ENCODE results near the gene PITPNC1.
"Not testable (repeated sequence)": the region's sequence is repeated elsewhere in the genome, so short reads cannot be mapped to it uniquely, and the experiment has no call there.

Gene PITPNC1

GRCh38 chr17:67369676-67370075 is 7.4 kb upstream of the PITPNC1 start:
- DNase-seq (ENCODE audit: low read depth) = no peak

GRCh38 chr17:67372751-67373150 is 4.3 kb upstream of the PITPNC1 start:
- no peak for DNase-seq (ENCODE audit: low read depth)

GRCh38 chr17:67374329-67375053 is 2.6 kb upstream of the PITPNC1 start:
- DNase-seq (ENCODE audit: low read depth) = no peak

GRCh38 chr17:67375054-67375427 is 2.0 kb upstream of the PITPNC1 start:
- DNase-seq (ENCODE audit: low read depth) = no peak

DNA sequence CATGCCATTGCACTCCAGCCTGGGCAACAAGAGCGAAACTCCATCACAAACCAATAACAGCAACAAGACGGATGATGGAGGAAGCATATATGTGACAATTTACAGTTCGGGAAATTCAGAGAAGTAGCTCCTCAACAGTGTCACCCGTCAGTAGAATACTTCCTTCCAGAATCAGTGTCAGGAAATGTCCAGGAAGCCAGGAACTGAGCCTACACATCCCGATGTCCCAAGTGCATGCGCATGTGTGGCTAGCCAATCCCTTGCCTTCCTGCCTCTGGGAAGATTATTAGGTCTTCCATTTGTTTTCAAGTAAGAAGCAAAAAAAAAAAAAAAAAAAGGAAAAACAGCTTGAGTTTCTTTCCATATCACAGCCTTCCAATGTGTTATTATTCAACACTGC is 1.4 kb upstream of the PITPNC1 start:
- DNase-seq (ENCODE audit: low read depth) = no peak

GRCh38 chr17:67376415-67376736 is 705 bp upstream of the PITPNC1 start:
- no peak for DNase-seq (ENCODE audit: low read depth)

- DNase-seq (ENCODE audit: low read depth) = no peak
These were observed 690 bp downstream of the PITPNC1 start for GRCh38 chr17:67377488-67378453.

DNA sequence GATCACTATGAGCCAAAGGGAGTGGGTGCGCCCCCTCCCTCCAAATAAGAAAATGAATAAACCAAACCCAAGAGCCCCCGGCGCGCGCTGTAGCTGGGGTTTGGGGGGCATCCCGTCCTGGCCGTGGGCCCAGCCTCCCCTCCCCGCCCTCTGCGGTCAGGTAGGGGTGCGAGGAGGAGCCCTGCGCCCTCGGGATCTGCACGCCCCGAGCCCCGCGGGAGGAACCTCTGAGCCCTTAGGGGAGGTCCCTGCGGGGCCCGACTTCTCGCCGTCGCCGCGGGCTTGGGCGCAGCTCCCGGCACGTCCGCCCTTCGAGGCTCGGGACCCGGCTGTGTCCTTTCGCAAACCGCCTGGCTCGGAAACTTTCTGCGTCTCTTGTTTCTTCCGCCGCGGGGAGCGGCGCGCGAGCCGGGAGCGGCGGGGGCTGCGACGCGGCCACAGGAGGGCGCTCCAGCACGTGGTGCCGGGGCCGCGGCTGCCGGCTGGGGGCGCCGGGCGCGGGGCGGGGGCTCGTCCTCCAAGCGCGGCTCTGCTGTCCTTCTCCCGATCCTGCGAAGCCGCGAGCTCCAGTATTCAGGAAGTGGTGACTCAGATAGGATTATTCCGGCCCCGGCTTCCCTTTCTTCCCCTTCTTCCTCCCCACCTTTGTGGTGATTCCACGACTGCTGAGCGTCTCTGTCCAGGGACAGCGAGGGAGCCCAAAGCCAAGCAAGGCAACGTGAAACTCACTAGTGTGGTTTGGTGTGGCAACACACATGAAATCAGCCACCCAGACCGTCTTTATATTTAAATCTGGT is 1.6 kb downstream of the PITPNC1 start:
- DNase-seq (ENCODE audit: low read depth) = no peak

DNA sequence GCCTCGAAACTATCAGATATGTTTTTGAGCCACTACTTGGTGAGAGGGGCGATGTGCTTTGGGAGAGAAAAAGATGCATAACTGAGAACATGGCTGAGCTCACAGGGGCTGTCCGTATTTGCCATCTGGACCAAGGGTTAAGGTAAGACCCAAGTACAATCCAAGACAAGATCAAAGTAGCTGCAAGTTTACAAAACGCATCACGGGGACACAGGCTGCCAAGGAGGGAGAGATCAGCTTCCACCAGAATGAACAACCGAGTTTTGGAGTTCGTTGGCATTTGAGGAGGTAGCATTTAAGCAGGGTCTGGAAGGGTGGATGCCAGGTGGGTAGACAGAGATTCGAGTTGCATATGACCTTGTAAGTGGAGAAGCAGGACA is 2.2 kb downstream of the PITPNC1 start:
- no peak for DNase-seq (ENCODE audit: low read depth)

DNA sequence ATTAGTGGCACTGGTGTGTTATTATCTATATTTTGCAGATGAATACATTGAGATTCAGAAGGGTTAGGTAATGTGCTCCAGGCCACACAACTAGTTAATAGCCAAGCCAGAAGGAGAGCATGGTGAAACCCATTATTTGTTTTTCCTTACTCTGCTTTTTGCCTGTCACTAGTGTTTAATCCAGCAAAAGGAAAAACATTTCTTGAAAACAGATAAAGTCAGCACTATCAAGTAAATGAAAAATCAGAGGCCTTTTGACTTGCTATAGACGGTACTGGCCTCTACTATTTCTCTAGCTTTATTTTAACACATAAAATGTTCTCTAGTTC is 4.8 kb downstream of the PITPNC1 start:
- no peak for DNase-seq (ENCODE audit: low read depth)

GRCh38 chr17:67385122-67385988 is 8.3 kb downstream of the PITPNC1 start:
- no peak for DNase-seq (ENCODE audit: low read depth)

DNA sequence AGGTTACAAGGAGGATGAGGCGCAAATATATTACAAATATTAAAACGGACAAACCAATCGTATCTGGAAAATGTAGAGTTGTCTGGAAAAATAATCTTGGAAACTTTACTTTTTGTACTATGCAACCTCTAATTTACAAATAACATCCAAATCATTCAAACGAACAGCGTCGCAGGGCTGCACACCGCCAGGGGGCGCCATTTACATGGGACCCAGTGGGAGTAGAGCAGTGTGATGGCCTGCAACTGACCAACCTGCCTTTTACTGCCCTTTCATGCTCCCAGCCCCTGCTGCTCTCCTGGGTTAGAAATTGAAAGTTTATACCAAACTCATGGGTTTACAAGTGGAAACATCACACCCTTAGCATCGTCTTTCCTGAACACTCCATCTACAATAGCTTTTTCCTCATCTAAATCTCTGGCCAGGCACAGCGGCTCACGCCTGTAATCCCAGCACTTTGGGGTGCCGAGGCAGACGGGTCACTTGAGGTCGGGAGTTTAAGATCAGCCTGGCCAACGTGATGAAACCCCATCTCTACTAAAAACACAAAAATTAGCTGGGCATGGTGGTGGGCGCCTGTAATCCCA is 10.0 kb downstream of the PITPNC1 start:
- no peak for DNase-seq (ENCODE audit: low read depth)

DNA sequence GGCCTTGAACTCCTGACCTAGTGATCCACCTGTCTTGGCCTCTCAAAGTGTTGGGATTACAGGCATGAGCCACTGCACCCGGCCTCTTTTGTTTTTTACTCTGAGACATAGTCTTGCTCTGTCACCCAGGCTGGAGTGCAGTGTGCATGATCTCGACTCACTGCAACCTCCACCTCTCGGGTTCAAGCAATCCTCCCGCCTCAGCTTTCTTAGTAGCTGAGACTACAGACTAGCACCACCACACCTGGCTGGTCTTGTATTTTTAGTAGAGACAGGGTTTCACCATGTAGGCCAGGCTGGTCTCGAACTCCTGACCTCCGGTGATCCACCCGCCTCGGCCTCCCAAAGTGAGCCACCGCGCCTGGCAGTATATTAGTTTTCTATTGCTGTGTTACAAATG is 11.5 kb downstream of the PITPNC1 start:
- not testable (repeated sequence) for DNase-seq (ENCODE audit: low read depth)

DNA sequence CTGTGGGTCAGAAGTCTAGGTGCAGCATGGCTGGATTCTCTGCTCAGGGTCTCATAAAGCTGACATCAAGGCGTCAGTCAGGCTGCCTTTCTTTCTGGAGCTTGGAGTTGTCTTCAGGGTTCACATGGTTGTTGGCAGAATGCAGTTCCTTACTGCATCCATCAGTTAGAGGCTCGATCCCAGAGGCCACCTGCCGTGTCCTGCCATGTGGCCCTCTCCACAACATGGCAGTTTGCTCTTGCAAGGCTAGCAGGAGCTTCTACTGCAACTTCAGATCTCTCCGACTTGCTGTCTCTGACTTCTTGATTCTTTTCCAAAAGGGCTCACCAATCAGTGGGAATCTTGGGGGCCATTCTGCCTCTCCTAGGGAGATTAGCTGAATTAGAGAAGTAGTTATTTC is 11.9 kb downstream of the PITPNC1 start:
- DNase-seq (ENCODE audit: low read depth) = no peak

GRCh38 chr17:67390006-67390645 is 13.0 kb downstream of the PITPNC1 start:
- no peak for DNase-seq (ENCODE audit: low read depth)

GRCh38 chr17:67390646-67391361 is 13.7 kb downstream of the PITPNC1 start:
- peak; percentile 90 for DNase-seq (ENCODE audit: low read depth)

DNA sequence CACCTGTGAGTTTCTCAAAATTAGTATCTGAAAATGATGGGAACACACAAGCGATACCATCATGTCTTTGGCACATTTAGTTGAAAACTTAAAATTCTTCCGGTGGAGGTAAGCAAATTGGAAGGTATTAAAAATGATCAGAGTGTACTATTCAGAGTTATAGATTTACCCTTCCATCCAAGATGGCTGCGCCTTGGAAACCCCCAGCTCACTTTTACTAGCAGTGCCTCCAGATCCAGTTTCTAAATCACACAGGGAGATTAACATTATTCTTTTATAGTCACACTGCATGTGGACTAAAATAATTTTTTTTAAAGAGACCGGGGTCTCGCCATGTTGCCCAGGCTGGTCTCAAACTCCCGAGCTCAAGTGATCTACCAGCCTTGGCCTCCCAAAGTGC is 15.0 kb downstream of the PITPNC1 start:
- DNase-seq (ENCODE audit: low read depth) = no peak

DNA sequence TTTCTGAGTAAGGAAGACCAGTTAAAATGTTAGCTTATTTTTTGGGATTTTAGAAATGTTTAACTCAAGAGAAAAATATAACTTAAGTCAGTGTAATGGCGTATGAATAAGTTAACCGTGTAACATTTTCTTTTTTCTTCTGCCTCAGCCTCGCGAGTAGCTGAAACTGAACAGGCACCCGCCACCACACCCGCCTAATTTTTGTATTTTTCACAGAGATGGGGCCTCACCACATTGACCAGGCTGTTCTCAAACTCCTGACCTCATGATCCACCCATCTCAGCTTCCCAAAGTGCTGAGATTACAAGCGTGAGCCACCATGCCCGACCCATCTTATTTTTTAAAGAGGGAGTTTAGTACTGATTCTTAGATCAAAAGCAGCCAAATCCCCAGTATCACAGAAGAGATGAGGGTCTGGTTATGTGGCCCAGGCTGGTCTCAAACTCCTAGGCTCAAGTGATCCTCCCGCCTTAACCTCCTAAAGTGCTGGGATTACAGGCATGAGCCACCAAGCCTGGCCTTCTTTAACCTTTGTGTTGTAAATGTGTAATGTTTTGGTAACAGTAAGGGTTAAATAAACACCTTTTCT is 16.8 kb downstream of the PITPNC1 start:
- no peak for DNase-seq (ENCODE audit: low read depth)

DNA sequence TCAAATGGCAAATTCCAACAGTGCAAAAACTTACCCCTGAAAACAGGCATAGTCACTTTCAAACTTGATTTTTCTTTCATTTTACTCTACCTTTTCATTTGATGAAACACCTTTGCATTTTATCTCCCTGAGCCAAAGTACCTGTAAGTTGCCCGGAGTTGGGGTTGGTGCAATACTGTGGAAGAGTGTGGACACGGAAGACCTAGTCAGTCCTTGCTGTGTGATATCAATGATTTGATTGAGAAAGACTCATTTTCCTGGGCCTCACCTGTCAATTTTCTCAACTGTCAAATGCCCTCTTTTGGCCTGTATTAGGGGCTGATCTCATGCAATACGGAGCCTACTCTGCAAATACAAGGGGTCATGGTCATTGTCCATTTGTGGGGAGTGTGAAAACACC is 22.6 kb downstream of the PITPNC1 start:
- no peak for DNase-seq (ENCODE audit: low read depth)

DNA sequence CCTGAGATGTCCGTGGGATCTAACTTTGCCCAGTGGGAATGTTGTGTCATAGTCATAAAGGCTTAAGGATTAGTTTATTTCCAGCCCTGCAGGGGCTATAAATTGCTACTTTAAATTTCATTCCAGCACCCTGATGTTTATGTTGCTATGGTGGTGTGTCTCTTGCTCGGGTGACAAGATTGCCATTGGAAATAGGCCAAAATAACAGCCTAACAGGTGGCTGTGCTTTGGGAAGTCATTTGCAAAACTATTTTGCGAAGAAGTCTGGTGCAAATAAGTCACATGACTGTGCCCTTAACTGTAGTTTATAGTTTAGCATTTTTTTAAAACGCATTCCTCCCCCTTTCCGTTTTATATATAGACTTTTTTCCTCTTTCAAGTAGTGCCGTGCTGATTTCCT is 23.1 kb downstream of the PITPNC1 start:
- DNase-seq (ENCODE audit: low read depth) = no peak

All from HS-5 (cell line).